AG08395 (cell line): ENCODE data around the gene TBC1D7.

ENCODE experiments used
- DNase-seq: peaks from one replicate; pipeline ENCODE4 v3.0.0; 2012; ENCODE audit warnings: mixed read lengths, low spot score

The TBC1D7 gene

GRCh38 chr6:13294499-13295069, 33.8 kb downstream of the TBC1D7 start:
- DNase-seq = no peak

- DNase-seq = no peak
Measured at GRCh38 chr6:13292774-13293173, 35.6 kb downstream of the TBC1D7 start.

- no peak for DNase-seq
Measured at GRCh38 chr6:13290335-13290734, 38.0 kb downstream of the TBC1D7 start.

GRCh38 chr6:13289789-13290318, 38.5 kb downstream of the TBC1D7 start:
- DNase-seq = no peak

DNA sequence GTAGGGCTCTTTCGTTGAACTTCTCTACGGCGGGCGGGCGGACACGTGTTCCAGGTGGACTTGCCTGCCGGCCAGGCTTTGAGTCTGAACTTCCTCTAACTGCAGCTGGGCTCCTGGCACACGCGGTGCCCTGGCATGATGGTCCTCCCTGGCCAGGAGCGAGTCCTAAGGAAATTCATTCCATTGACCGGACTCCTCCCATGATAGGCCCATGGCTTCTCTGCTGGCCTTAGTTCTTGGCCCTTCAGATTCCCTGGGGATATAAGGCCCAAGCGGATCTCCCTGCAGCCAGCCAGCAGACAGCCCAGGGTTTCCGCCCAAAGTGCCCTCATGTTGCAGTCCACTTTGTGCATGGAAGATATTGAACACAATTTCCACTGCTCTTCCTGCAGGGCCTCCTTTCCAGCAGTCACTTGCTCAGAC, 39.4 kb downstream of the TBC1D7 start:
- no peak for DNase-seq

DNA sequence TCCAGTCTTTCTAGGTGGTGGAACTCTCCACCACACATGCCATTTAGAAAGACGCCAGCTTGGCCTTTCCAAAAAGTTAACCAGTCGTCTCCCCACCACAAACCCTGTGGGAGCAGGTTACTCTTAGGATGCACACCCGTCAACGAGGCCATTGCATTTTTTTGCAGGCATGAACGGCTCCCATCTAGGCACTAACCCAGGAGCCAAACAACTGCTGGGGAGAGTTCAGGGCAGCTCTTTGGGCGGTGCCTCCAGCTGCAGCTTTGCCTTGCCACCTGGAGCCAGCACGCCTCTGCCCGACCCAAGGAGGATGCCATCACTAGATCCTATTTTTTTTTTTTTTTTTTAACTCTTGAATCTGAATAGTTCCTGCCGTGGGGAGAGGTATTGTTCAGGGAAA, 39.9 kb downstream of the TBC1D7 start:
- DNase-seq = no peak

DNA sequence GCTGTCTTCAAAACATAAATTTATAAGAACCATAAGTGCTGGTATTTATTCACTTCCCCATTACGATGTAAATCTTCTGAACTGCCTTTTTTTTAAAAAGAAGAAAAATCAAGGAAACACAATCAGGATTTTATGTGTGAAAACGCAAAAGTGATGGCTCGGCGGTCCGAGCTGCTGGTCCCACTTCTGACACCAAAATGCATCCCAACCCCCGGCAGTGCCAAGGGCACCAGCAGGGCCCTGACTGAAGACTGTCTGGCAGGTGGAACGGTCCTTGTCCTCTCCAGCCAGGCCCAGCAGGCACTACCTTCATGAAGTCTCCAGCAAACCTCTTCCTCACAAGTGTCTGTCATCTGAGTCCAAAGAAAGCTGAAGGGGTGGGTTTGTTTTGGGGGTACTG, 41.2 kb downstream of the TBC1D7 start:
- no peak for DNase-seq

GRCh38 chr6:13286181-13286580, 42.2 kb downstream of the TBC1D7 start:
- no peak for DNase-seq

- no peak for DNase-seq
Measured at GRCh38 chr6:13285705-13286104, 42.6 kb downstream of the TBC1D7 start.

DNA sequence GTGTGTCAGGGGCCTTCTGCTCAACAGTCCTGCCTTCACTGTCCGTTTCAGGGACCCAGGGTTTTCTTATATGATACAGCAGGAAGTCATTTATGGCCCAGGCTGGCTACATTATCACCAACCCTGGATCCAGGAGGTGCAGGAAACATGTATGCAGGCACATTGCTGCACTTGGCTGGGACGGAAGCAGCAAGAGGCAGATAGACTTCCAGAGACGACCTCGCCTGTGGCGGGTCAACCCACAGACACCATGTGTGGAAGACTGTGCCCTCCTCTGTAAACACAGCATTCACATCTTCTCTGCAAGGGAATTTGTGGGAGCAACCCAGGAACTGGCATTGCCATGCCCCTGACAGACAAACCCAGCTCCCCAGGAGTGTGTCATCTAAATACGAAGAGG, 43.7 kb downstream of the TBC1D7 start:
- DNase-seq = no peak

GRCh38 chr6:13283331-13283730, 45.0 kb downstream of the TBC1D7 start:
- no peak for DNase-seq

- DNase-seq = no peak
Measured at GRCh38 chr6:13282393-13283069, 45.8 kb downstream of the TBC1D7 start.

DNA sequence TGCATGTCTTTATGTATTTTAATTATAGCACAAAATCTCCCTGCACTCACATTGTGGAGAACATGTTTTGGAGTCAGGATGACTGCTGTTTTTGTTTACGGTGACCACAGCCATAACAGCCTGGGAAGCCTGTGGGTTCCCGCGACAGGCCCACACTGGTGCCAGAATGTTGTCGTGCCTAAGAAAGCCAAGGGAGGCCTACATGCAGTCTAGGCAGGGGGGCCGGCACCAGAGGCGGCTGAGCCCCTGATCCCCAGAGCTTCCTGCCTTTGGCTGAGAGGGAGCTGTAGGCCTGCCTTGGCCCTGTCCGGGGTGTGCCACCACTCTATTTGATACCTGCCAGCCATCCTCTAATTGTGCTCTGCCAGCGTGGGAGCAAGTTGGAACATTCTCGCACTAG, 46.7 kb downstream of the TBC1D7 start:
- peak; percentile 23 for DNase-seq

DNA sequence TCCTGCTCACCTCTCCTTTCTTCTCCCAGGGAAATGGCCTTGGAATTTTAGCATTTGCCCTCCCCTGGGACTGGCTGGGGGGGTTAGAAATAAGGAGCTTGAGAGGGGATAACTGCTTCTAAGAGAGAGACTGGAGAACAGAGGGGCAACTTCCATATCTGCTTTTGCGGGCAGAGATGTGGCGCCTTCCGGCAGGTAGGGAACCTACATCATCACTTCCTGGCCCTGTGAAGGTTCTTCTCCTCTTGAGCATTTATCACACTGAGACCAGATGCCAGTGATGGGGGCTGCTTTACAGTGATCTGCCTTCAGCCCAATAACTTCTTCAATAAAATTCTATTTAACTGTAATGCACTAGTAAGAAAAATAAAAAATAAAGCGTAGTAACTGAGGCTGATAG, 48.1 kb downstream of the TBC1D7 start:
- no peak for DNase-seq

GRCh38 chr6:13278991-13279390, 49.3 kb downstream of the TBC1D7 start:
- DNase-seq = peak; percentile 83

GRCh38 chr6:13278164-13278563, 50.2 kb downstream of the TBC1D7 start:
- DNase-seq = no peak

DNA sequence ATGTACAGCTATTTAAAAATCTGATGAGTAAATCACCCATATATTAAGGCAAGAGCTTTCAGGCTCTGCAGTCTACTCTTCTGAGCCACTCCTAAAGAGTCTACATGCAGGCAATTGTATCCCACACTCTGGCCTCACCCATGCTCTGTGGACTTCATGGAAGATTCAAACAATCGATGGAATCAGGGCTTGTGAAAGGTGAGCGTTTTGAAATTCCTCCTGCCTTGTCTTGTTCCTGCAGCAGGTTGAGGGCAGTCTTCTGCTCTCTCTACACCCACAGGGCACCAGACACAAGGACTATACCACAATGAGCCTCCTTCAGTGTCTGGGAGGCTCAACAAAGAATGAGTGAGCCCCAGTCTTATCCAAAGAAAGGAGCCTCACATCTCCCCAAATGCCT, 51.1 kb downstream of the TBC1D7 start:
- no peak for DNase-seq

GRCh38 chr6:13275435-13275989, 52.8 kb downstream of the TBC1D7 start:
- no peak for DNase-seq

GRCh38 chr6:13274707-13275434, 53.5 kb downstream of the TBC1D7 start:
- DNase-seq = no peak

DNA sequence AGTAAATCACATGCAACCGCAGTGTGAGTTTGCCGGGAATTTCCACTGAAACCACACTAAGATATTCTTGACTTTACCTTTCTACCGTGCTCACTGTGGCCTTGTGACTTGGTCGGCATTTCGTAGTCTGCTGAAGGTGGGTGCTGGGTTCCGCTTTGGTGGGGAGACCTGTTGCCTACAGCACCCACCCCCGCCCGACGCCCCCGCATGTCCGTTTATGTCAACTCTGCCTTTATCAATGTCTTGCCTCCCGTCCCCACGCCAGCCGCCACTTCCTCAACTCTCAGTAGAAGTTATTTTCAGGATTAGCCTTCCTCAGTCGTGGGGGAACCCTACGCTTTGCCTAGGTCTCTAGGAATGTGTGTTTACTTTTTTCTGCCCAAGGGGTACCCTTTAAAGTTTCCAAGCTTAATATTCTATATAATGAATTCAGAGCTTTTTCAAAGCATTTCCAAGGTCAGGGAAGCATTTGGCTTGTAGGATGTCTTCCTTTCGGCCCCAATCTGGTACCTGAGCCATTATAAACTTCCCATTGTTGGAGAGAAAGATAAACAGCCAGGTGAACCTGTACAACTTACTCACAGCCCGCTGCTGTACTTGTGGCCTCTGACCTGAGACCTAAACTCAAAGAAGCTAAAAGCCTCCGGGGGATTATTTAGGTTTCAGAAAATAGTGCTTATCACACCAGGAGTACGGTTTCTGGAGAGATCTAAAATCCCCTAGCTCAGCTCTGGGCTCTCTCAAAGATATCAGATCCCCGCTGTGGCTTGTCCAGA, 54.2 kb downstream of the TBC1D7 start:
- no peak for DNase-seq

GRCh38 chr6:13273202-13273930, 55.0 kb downstream of the TBC1D7 start:
- DNase-seq = no peak
